ENCODE data around the gene HERC4.

The HERC4 gene

DNA sequence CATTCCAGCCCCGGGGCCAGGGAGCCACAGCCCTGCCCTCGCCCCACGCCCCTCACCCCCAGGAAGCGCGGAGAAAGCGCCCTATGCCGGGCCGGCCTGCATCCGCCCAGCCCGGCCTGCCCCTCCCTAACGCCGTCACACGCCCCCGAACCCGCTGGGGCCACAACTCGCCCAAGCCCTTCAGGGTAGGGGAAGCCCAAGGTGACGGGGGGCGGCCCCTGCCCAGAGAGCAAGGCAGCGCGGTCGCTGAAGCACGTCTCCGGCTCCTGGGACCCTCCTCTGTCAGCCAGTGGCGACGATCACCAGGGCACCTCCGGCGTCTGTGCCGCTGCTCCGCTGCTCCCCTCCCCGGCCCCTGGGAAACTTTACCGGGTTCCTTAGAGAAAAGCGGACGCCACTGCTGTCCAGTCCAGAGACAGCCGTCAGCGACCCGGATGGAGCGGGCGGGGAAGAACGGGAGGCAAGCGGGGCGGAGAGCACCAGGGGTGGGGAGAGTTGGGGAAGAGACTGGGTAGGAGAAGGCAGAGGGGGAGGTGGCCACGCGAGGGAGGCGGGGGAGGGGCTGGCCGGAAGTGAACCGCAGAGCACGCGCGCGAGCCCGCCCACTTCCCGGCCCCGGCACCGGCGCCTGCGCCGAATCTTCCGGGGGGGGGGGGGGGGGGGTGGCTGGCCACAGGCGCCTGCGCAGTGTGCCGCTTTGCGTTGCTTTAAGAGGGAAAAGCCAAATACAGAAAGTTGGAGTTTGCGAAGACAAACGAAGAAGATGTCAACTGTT, at the start of gene HERC4:
HERC4 (minus strand) TSS at position 509 of the 775 bp plus-strand sequence. CDS start 2,175 bp downstream, outside the sequence.
- H3K4me1 ChIP-seq (ENCODE audit: control insufficient read depth, insufficient read depth, low read length): peaks cover 29% of the 10 kb centered on the region
- peak within 1 kb of the TSS; percentile 98 for H3K9ac ChIP-seq (ENCODE audit: low read length)
- no peaks in the 10 kb centered on the region for H3K36me3 ChIP-seq (ENCODE audit: control insufficient read depth, insufficient read depth, low read length, severe bottlenecking)
- peak within 1 kb of the TSS; percentile 99 for H3K4me3 ChIP-seq (ENCODE audit: low read length)
- H3K27me3 ChIP-seq (replicated peaks; ENCODE audit: control insufficient read depth, insufficient read depth, low read length): no peaks in the 10 kb centered on the region
- peak; percentile 98 for DNase-seq (ENCODE audit: low read depth)
- no peaks in the 10 kb centered on the region for H3K9me3 ChIP-seq (ENCODE audit: control insufficient read depth, low read length)

- no peaks in the 10 kb centered on the region for H3K36me3 ChIP-seq (ENCODE audit: control insufficient read depth, insufficient read depth, low read length, severe bottlenecking)
- H3K9me3 ChIP-seq (ENCODE audit: control insufficient read depth, low read length): no peaks in the 10 kb centered on the region
- DNase-seq (ENCODE audit: low read depth): no peak
- peaks cover 15% of the 10 kb centered on the region for H3K4me1 ChIP-seq (ENCODE audit: control insufficient read depth, insufficient read depth, low read length)
- no peak overlapping the region for H3K4me3 ChIP-seq (ENCODE audit: low read length)
- H3K27me3 ChIP-seq (replicated peaks; ENCODE audit: control insufficient read depth, insufficient read depth, low read length): no peaks in the 10 kb centered on the region
- H3K9ac ChIP-seq (ENCODE audit: low read length): no peak overlapping the region
Observed at GRCh38 chr10:68124718-68125117, 49.6 kb upstream of the HERC4 start.

- Histone ChIP-seq H3K9ac (ENCODE audit: low read length) (peak overlapping the region; percentile 47), H3K27me3 (replicated peaks; ENCODE audit: control insufficient read depth, insufficient read depth, low read length) (no peaks in the 10 kb centered on the region), H3K9me3 (ENCODE audit: control insufficient read depth, low read length) (no peaks in the 10 kb centered on the region), H3K4me3 (ENCODE audit: low read length) (peak overlapping the region; percentile 73), H3K36me3 (ENCODE audit: control insufficient read depth, insufficient read depth, low read length, severe bottlenecking) (no peaks in the 10 kb centered on the region), H3K4me1 (ENCODE audit: control insufficient read depth, insufficient read depth, low read length) (peaks cover 15% of the 10 kb centered on the region)
- DNase-seq (ENCODE audit: low read depth): no peak
Observed at GRCh38 chr10:68121852-68122251, 46.8 kb upstream of the HERC4 start.

- H3K9ac ChIP-seq (ENCODE audit: low read length): peak overlapping the region; percentile 47
- no peaks in the 10 kb centered on the region for H3K36me3 ChIP-seq (ENCODE audit: control insufficient read depth, insufficient read depth, low read length, severe bottlenecking)
- H3K4me3 ChIP-seq (ENCODE audit: low read length): peak overlapping the region; percentile 73
- no peaks in the 10 kb centered on the region for H3K9me3 ChIP-seq (ENCODE audit: control insufficient read depth, low read length)
- DNase-seq (ENCODE audit: low read depth): no peak
- H3K4me1 ChIP-seq (ENCODE audit: control insufficient read depth, insufficient read depth, low read length): peaks cover 15% of the 10 kb centered on the region
- no peaks in the 10 kb centered on the region for H3K27me3 ChIP-seq (replicated peaks; ENCODE audit: control insufficient read depth, insufficient read depth, low read length)
Observed at GRCh38 chr10:68121020-68121743, 46.1 kb upstream of the HERC4 start.

DNA sequence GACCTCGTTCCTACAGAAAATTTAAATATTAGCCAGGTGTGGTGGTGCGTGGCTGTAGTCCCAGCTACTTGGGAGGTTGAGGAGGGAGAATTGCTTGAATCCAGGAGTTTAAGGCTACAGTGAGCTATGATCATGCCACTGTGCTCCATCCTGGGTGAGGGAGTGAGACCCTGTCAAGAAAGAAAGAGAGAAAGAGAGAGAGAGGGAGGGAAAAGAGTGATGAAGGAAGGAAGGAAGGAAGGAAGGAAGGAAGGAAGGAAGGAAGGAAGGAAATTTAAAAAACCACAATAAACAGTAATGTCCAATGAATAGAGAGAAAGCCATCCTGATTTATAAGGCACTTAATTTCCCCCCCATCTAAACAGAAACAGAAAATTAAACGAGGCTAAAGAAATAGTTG, 43.6 kb upstream of the HERC4 start:
- no peak overlapping the region for H3K4me3 ChIP-seq (ENCODE audit: low read length)
- DNase-seq (ENCODE audit: low read depth): no peak
- H3K4me1 ChIP-seq (ENCODE audit: control insufficient read depth, insufficient read depth, low read length): peaks cover 15% of the 10 kb centered on the region
- no peaks in the 10 kb centered on the region for H3K27me3 ChIP-seq (replicated peaks; ENCODE audit: control insufficient read depth, insufficient read depth, low read length)
- H3K36me3 ChIP-seq (ENCODE audit: control insufficient read depth, insufficient read depth, low read length, severe bottlenecking): no peaks in the 10 kb centered on the region
- no peak overlapping the region for H3K9ac ChIP-seq (ENCODE audit: low read length)
- H3K9me3 ChIP-seq (ENCODE audit: control insufficient read depth, low read length): no peaks in the 10 kb centered on the region

GRCh38 chr10:68112837-68113236, 37.8 kb upstream of the HERC4 start:
- no peak overlapping the region for H3K4me3 ChIP-seq (ENCODE audit: low read length)
- no peaks in the 10 kb centered on the region for H3K36me3 ChIP-seq (ENCODE audit: control insufficient read depth, insufficient read depth, low read length, severe bottlenecking)
- no peak for DNase-seq (ENCODE audit: low read depth)
- no peaks in the 10 kb centered on the region for H3K27me3 ChIP-seq (replicated peaks; ENCODE audit: control insufficient read depth, insufficient read depth, low read length)
- no peaks in the 10 kb centered on the region for H3K4me1 ChIP-seq (ENCODE audit: control insufficient read depth, insufficient read depth, low read length)
- no peak overlapping the region for H3K9ac ChIP-seq (ENCODE audit: low read length)
- H3K9me3 ChIP-seq (ENCODE audit: control insufficient read depth, low read length): no peaks in the 10 kb centered on the region

DNA sequence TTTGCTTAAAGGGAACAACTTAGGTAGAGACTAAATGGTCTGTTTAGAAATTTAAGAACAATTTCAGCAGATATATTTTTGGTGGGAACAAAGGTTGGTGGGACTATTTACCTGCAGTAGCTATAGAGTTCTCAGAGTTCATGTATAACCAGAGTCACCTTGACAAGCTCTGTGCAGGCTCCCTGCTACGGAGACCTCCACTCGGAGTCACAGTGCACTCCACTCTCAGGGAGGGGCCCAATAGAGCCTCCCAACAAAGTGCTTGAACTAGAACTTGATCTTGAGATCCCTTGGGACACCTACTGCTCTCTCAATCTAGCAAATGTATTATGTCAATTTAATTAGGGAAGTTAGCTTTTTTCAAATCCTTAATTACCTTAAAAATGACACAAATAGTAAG, 36.5 kb upstream of the HERC4 start:
- no peaks in the 10 kb centered on the region for H3K9me3 ChIP-seq (ENCODE audit: control insufficient read depth, low read length)
- no peak overlapping the region for H3K4me3 ChIP-seq (ENCODE audit: low read length)
- no peaks in the 10 kb centered on the region for H3K4me1 ChIP-seq (ENCODE audit: control insufficient read depth, insufficient read depth, low read length)
- no peaks in the 10 kb centered on the region for H3K27me3 ChIP-seq (replicated peaks; ENCODE audit: control insufficient read depth, insufficient read depth, low read length)
- H3K36me3 ChIP-seq (ENCODE audit: control insufficient read depth, insufficient read depth, low read length, severe bottlenecking): no peaks in the 10 kb centered on the region
- no peak overlapping the region for H3K9ac ChIP-seq (ENCODE audit: low read length)
- DNase-seq (ENCODE audit: low read depth): no peak

GRCh38 chr10:68110027-68110426, 34.9 kb upstream of the HERC4 start:
- Histone ChIP-seq H3K9ac (ENCODE audit: low read length) (no peak overlapping the region), H3K4me3 (ENCODE audit: low read length) (no peak overlapping the region), H3K4me1 (ENCODE audit: control insufficient read depth, insufficient read depth, low read length) (peaks cover 8% of the 10 kb centered on the region), H3K9me3 (ENCODE audit: control insufficient read depth, low read length) (no peaks in the 10 kb centered on the region), H3K27me3 (replicated peaks; ENCODE audit: control insufficient read depth, insufficient read depth, low read length) (no peaks in the 10 kb centered on the region), H3K36me3 (ENCODE audit: control insufficient read depth, insufficient read depth, low read length, severe bottlenecking) (no peaks in the 10 kb centered on the region)
- DNase-seq (ENCODE audit: low read depth): peak; percentile 53

DNA sequence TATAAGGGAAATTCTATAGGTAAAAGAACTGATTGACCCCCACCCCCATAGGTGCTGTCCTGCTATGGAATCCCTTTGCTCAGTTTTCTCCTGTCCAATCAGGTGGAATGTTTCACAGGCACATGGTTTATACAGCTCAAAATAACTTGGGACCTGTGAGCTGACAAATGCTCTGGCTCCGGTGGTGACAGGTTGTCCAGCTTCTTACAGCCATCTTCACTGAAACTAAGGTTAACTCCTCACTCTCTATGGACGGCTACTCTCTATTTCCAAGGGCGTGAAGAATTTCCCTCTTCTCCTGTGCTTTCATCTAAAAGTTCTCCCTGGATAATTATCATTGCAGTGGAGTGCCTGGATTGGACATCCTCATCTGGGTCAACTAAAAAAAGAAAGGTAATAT, 34.2 kb upstream of the HERC4 start, which contains the start of gene MYPN:
MYPN (plus strand) TSS at position 158 of the 400 bp plus-strand sequence. CDS start 11,951 bp downstream, outside the sequence.
- no peak for DNase-seq (ENCODE audit: low read depth)
- no peaks in the 10 kb centered on the region for H3K36me3 ChIP-seq (ENCODE audit: control insufficient read depth, insufficient read depth, low read length, severe bottlenecking)
- peaks cover 8% of the 10 kb centered on the region for H3K4me1 ChIP-seq (ENCODE audit: control insufficient read depth, insufficient read depth, low read length)
- no peak within 1 kb of the TSS for H3K4me3 ChIP-seq (ENCODE audit: low read length)
- H3K9me3 ChIP-seq (ENCODE audit: control insufficient read depth, low read length): no peaks in the 10 kb centered on the region
- no peaks in the 10 kb centered on the region for H3K27me3 ChIP-seq (replicated peaks; ENCODE audit: control insufficient read depth, insufficient read depth, low read length)
- H3K9ac ChIP-seq (ENCODE audit: low read length): no peak within 1 kb of the TSS

- Histone ChIP-seq H3K27me3 (replicated peaks; ENCODE audit: control insufficient read depth, insufficient read depth, low read length) (no peaks in the 10 kb centered on the region), H3K4me3 (ENCODE audit: low read length) (no peak overlapping the region), H3K9ac (ENCODE audit: low read length) (no peak overlapping the region), H3K36me3 (ENCODE audit: control insufficient read depth, insufficient read depth, low read length, severe bottlenecking) (no peaks in the 10 kb centered on the region), H3K4me1 (ENCODE audit: control insufficient read depth, insufficient read depth, low read length) (peaks cover 8% of the 10 kb centered on the region), H3K9me3 (ENCODE audit: control insufficient read depth, low read length) (no peaks in the 10 kb centered on the region)
- no peak for DNase-seq (ENCODE audit: low read depth)
Observed at GRCh38 chr10:68108653-68109052, 33.6 kb upstream of the HERC4 start.

DNA sequence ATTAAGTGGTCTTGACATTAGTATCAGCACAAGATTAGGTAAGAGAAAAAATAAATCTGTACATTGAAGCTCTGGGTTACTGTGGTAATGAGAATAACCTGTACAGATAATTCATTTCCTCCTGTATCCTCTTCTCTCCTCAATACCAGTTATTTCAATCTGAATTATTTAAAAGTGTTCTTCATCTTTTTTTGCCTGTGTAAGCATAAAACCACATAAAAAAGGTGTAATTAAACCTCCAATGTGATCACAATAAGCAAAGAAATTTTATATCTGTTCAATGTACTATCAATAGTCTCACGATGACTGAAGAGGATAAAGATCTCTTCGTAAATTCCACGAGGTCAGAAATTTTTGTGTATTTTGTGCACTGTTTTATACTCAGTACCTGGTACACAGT, 33.0 kb upstream of the HERC4 start:
- H3K9ac ChIP-seq (ENCODE audit: low read length): no peak overlapping the region
- peaks cover 8% of the 10 kb centered on the region for H3K4me1 ChIP-seq (ENCODE audit: control insufficient read depth, insufficient read depth, low read length)
- H3K36me3 ChIP-seq (ENCODE audit: control insufficient read depth, insufficient read depth, low read length, severe bottlenecking): no peaks in the 10 kb centered on the region
- H3K4me3 ChIP-seq (ENCODE audit: low read length): no peak overlapping the region
- no peaks in the 10 kb centered on the region for H3K27me3 ChIP-seq (replicated peaks; ENCODE audit: control insufficient read depth, insufficient read depth, low read length)
- no peak for DNase-seq (ENCODE audit: low read depth)
- H3K9me3 ChIP-seq (ENCODE audit: control insufficient read depth, low read length): no peaks in the 10 kb centered on the region
